HepG2 (cell line): ENCODE data around the gene FDPS. TPM values are rescaled to one million over a fixed set of nuclear protein-coding genes. Genes with fewer than 3 reads are reported as not detected.

ENCODE experiments used
- DMAP1 ChIP-seq: IDR thresholded peaks from 2 replicates; pipeline ENCODE4 v1.6.1; 2016
- FOXO4 ChIP-seq: sonication (generic); formaldehyde crosslinking; conservative IDR thresholded peaks from 2 replicates; pipeline ENCODE4 v1.8.1; 2023; ENCODE audit warnings: missing genetic modification reagents
- GRHL1 ChIP-seq: sonication (generic); formaldehyde crosslinking; conservative IDR thresholded peaks from 2 replicates; pipeline ENCODE4 v1.8.0; 2022; ENCODE audit warnings: missing genetic modification reagents
- HMG20A ChIP-seq: IDR thresholded peaks from 2 replicates; pipeline ENCODE4 v1.6.1; 2016; ENCODE audit warnings: borderline replicate concordance
- KMT2A ChIP-seq: sonication (generic); formaldehyde crosslinking; IDR thresholded peaks from 2 replicates; pipeline ENCODE4 v1.4.0; 2020; ENCODE audit warnings: missing genetic modification reagents
- PATZ1 ChIP-seq: sonication (generic); formaldehyde crosslinking; IDR thresholded peaks from 2 replicates; pipeline ENCODE4 v1.4.0; 2020; ENCODE audit warnings: missing genetic modification reagents
- RFXAP ChIP-seq: sonication (generic); formaldehyde crosslinking; IDR thresholded peaks from 2 replicates; pipeline ENCODE4 v1.4.0; 2020; ENCODE audit warnings: missing genetic modification reagents, borderline replicate concordance
- RXRA ChIP-seq: sonication (generic); formaldehyde crosslinking; IDR thresholded peaks from 2 replicates; pipeline ENCODE4 v1.5.1; 2020; ENCODE audit warnings: missing genetic modification reagents
- SCMH1 ChIP-seq: sonication (generic); formaldehyde crosslinking; IDR thresholded peaks from 2 replicates; pipeline ENCODE4 v1.9.0; 2021; ENCODE audit warnings: missing genetic modification reagents, mild to moderate bottlenecking, borderline replicate concordance
- SETDB1 ChIP-seq: sonication (generic); formaldehyde crosslinking; IDR thresholded peaks from 2 replicates; pipeline ENCODE4 v1.5.1; 2020; ENCODE audit warnings: missing genetic modification reagents, mild to moderate bottlenecking, borderline replicate concordance
- ZBTB14 ChIP-seq: sonication (generic); formaldehyde crosslinking; IDR thresholded peaks from 2 replicates; pipeline ENCODE4 v1.4.0; 2020; ENCODE audit warnings: missing genetic modification reagents
- ZNF12 ChIP-seq: sonication (generic); formaldehyde crosslinking; IDR thresholded peaks from 2 replicates; pipeline ENCODE4 v1.5.0; 2020; ENCODE audit warnings: missing genetic modification reagents
- ZNF224 ChIP-seq: sonication (generic); formaldehyde crosslinking; IDR thresholded peaks from 2 replicates; pipeline ENCODE4 v1.5.0; 2020; ENCODE audit warnings: mild to moderate bottlenecking, missing genetic modification reagents
- ZNF496 ChIP-seq: sonication (generic); formaldehyde crosslinking; IDR thresholded peaks from 2 replicates; pipeline ENCODE4 v1.8.1; 2023; ENCODE audit warnings: mild to moderate bottlenecking, moderate library complexity, missing genetic modification reagents; ENCODE audit not compliant: insufficient replicate concordance
- ZNF768 ChIP-seq: sonication (generic); formaldehyde crosslinking; IDR thresholded peaks from 2 replicates; pipeline ENCODE4 v1.4.0; 2020; ENCODE audit warnings: missing genetic modification reagents
- ZNF781 ChIP-seq: sonication (generic); formaldehyde crosslinking; IDR thresholded peaks from 2 replicates; pipeline ENCODE4 v1.5.1; 2020; ENCODE audit warnings: borderline replicate concordance, mild to moderate bottlenecking, missing genetic modification reagents; ENCODE audit errors: not compliant biosample characterization
- ZSCAN29 ChIP-seq: sonication (generic); formaldehyde crosslinking; conservative IDR thresholded peaks from 2 replicates; pipeline ENCODE4 v1.4.0; 2020; ENCODE audit warnings: mild to moderate bottlenecking, missing genetic modification reagents
- polyA plus RNA-seq, 8 experiments: library from polyadenylated mRNA; depleted of rRNA in 3 of 8; stranded (reverse) in 7 of 8; unstranded in 1 of 8; fragments of >200 nt; fragmentation: Illumina TruSeq in 4 of 8; extraction: Trizol in 4 of 8; gene quantifications; 2 replicates each; pipeline versions ENCODE4 v1.2.1 to v1.2.3, GENCODE V29; 2011 to 2016; ENCODE audit warnings: low read depth in 4 of 8, missing spikeins in 1 of 8, mixed read lengths in 1 of 8; ENCODE audit not compliant: insufficient read depth in 1 of 8
- total RNA-seq, 5 experiments: library from RNA; depleted of rRNA; stranded (reverse); fragments of >200 nt; fragmentation: Illumina TruSeq; extraction: Trizol; gene quantifications; 2 replicates each; pipeline ENCODE4 v1.2.3, GENCODE V29; 2016; ENCODE audit warnings: low read depth in 1 of 5
- TF ChIP-seq, protein P1 (sequence below): sonication (generic); formaldehyde crosslinking; IDR thresholded peaks from 2 replicates; pipeline ENCODE4 v1.5.1; 2020; ENCODE audit warnings: mild to moderate bottlenecking, missing genetic modification reagents, moderate library complexity

The FDPS gene
- total and polyA plus RNA-seq, 2 of the 13 experiments (the other 11 are each of a cell fraction or from before 2014, with no cell fraction given), result 264 to 519 TPM

- TF ChIP-seq, protein P1, sequence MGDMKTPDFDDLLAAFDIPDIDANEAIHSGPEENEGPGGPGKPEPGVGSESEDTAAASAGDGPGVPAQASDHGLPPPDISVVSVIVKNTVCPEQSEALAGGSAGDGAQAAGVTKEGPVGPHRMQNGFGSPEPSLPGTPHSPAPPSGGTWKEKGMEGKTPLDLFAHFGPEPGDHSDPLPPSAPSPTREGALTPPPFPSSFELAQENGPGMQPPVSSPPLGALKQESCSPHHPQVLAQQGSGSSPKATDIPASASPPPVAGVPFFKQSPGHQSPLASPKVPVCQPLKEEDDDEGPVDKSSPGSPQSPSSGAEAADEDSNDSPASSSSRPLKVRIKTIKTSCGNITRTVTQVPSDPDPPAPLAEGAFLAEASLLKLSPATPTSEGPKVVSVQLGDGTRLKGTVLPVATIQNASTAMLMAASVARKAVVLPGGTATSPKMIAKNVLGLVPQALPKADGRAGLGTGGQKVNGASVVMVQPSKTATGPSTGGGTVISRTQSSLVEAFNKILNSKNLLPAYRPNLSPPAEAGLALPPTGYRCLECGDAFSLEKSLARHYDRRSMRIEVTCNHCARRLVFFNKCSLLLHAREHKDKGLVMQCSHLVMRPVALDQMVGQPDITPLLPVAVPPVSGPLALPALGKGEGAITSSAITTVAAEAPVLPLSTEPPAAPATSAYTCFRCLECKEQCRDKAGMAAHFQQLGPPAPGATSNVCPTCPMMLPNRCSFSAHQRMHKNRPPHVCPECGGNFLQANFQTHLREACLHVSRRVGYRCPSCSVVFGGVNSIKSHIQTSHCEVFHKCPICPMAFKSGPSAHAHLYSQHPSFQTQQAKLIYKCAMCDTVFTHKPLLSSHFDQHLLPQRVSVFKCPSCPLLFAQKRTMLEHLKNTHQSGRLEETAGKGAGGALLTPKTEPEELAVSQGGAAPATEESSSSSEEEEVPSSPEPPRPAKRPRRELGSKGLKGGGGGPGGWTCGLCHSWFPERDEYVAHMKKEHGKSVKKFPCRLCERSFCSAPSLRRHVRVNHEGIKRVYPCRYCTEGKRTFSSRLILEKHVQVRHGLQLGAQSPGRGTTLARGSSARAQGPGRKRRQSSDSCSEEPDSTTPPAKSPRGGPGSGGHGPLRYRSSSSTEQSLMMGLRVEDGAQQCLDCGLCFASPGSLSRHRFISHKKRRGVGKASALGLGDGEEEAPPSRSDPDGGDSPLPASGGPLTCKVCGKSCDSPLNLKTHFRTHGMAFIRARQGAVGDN (CRISPR knock-in tag), result peak; percentile 99
- TF ChIP-seq DMAP1 (CRISPR knock-in tag) (peak; percentile 86), ZNF781 (no peak), GRHL1 (CRISPR knock-in tag) (no peak), KMT2A (no peak), FOXO4 (0 out of 2 replicates have a peak, but pooled peaks have one; percentile 33), SETDB1 (no peak), SCMH1 (CRISPR knock-in tag) (no peak), ZBTB14 (CRISPR knock-in tag) (peak; percentile 97), ZNF224 (CRISPR knock-in tag) (no peak), ZNF496 (CRISPR knock-in tag) (no peak), ZNF12 (CRISPR knock-in tag) (no peak), ZNF768 (CRISPR knock-in tag) (no peak), RXRA (CRISPR knock-in tag) (peak; percentile 83), HMG20A (CRISPR knock-in tag) (no peak), PATZ1 (peak; percentile 59; the same call in 1 of the 2 replicates), RFXAP (CRISPR knock-in tag) (peak; percentile 73), ZSCAN29 (no peak)
These were observed 35.1 kb upstream of the FDPS start, which contains the start of gene CLK2 (continued) for GRCh38 chr1:155273343-155274245.
